Kidney (tissue), 14 donors: ENCODE results near the gene BBS2. TPM values are rescaled to one million over a fixed set of nuclear protein-coding genes. Genes with fewer than 3 reads are reported as not detected.

Experiments
- DNase-seq, 5 donors: peaks; one replicate each; pipeline ENCODE4 v3.0.0-alpha.2; 2013 to 2020
- FAIRE-seq: peaks from 2 replicates; lab custom pipeline; 2012; peaks lifted over from hg19 to GRCh38; lab: Jason Lieb, UNC
- H3K27ac ChIP-seq, 2 donors: one replicate each; pipeline ENCODE4 v1.7.0; 2013; ENCODE audit warnings: low read depth in 2 of 2, low read length in 2 of 2, inconsistent platforms in 1 of 2
- H3K27me3 ChIP-seq: one replicate; pipeline ENCODE4 v1.7.1; 2013; ENCODE audit warnings: low read length, inconsistent platforms; ENCODE audit not compliant: control insufficient read depth, insufficient read depth
- H3K36me3 ChIP-seq, 3 donors: one replicate each; pipeline versions ENCODE4 v1.7.0 to v1.7.1; 2013; ENCODE audit warnings: low read length in 3 of 3, control low read depth in 1 of 3, inconsistent platforms in 1 of 3; ENCODE audit not compliant: insufficient read depth in 3 of 3, control insufficient read depth in 2 of 3
- H3K4me1 ChIP-seq, 3 donors: one replicate each; pipeline versions ENCODE4 v1.7.0 to v1.7.1; 2013; ENCODE audit warnings: low read length in 3 of 3, inconsistent platforms in 1 of 3, low read depth in 1 of 3; ENCODE audit not compliant: control insufficient read depth in 2 of 3, insufficient read depth in 2 of 3
- H3K4me3 ChIP-seq, 3 donors: one replicate each; pipeline versions ENCODE4 v1.7.0 to v1.8.1; 2013; ENCODE audit warnings: low read length in 3 of 3, control low read depth in 1 of 3, inconsistent platforms in 1 of 3
- H3K9ac ChIP-seq, 3 donors: one replicate each; pipeline versions ENCODE4 v1.7.0 to v1.7.1; 2013; ENCODE audit warnings: low read length in 3 of 3, control low read depth in 1 of 3, inconsistent platforms in 1 of 3
- H3K9me3 ChIP-seq, 3 donors: one replicate each; pipeline versions ENCODE4 v1.7.0 to v1.7.1; 2013; ENCODE audit warnings: low read length in 3 of 3, control low read depth in 1 of 3, inconsistent platforms in 1 of 3; ENCODE audit not compliant: control insufficient read depth in 2 of 3, insufficient read depth in 1 of 3
- CTCF ChIP-seq: IDR thresholded peaks from 3 replicates; pipeline ENCODE4 v1.5.1; 2012; ENCODE audit warnings: mild to moderate bottlenecking, moderate library complexity, borderline replicate concordance; ENCODE audit not compliant: insufficient read depth; ENCODE audit errors: extremely low read depth
- intact Hi-C: fragments of 100-400 bp; cut with DNase I; formaldehyde crosslinking; loops from one replicate; pipeline ENCODE4 v1.11.1; 2022
- polyA plus RNA-seq: library from polyadenylated mRNA; stranded (reverse); fragments of 350-450 nt; fragmentation: Illumina TruSeq; extraction: RNeasy Lipid Tissue Mini Kit (QIAGEN cat#74804); gene quantifications from one replicate; pipeline ENCODE4 v1.2.3, GENCODE V29; 2014; ENCODE audit warnings: low read depth, low replicate concordance; ENCODE audit not compliant: insufficient read depth
- total RNA-seq: library from RNA; stranded (reverse); fragmentation: NEBNext Ultra II Directional; extraction: Animal tissue kit (Norgen Biotek cat#: 25700); gene quantifications from one replicate; pipeline ENCODE4 v1.2.1, GENCODE V29; 2021
- donor health status: control.
- donor health status: control.
- donor health status: control.
- donor health status: control.
- donor health status: control.
- donor health status: DM: yes; HTN: yes; CAD: no.
- donor health status: Normal renal cell carcinoma (clear cell type).

BBS2 gene
- total and polyA plus RNA-seq, 2 donors from 2014 or later: 46.5 to 64.2 TPM

- peaks cover 15 to 58% (median 49%) of the 10 kb centered on the region in 3 donors for H3K36me3 ChIP-seq
- DNase-seq (no peak), FAIRE-seq (no peak)
- H3K9ac ChIP-seq: no peak overlapping the region
- no peaks in the 10 kb centered on the region for H3K4me1 ChIP-seq
- H3K9me3 ChIP-seq: no peaks in the 10 kb centered on the region
- no peak for TF ChIP-seq CTCF
- intact Hi-C loops: no loop called here
- H3K27ac ChIP-seq: no peak overlapping the region
- H3K27me3 ChIP-seq: no peaks in the 10 kb centered on the region
- H3K4me3 ChIP-seq: no peak overlapping the region
These were observed 49.6 kb downstream of the BBS2 start for GRCh38 chr16:56470232-56470631.

GRCh38 chr16:56469748-56470147 is 50.1 kb downstream of the BBS2 start:
- no peak overlapping the region for H3K9ac ChIP-seq
- H3K4me3 ChIP-seq: no peak overlapping the region
- H3K4me1 ChIP-seq: no peaks in the 10 kb centered on the region
- intact Hi-C loops: no loop called here
- H3K27me3 ChIP-seq: no peaks in the 10 kb centered on the region
- FAIRE-seq (no peak), DNase-seq (no peak)
- no peak for TF ChIP-seq CTCF
- no peaks in the 10 kb centered on the region for H3K9me3 ChIP-seq
- no peak overlapping the region for H3K27ac ChIP-seq
- H3K36me3 ChIP-seq: peaks cover 16 to 56% (median 44%) of the 10 kb centered on the region in 3 donors

- no peak for DNase-seq
- TF ChIP-seq CTCF: no peak
- intact Hi-C loops: no loop called here
These were observed 51.0 kb downstream of the BBS2 start for GRCh38 chr16:56468800-56469199.

GRCh38 chr16:56466344-56466743 is 53.5 kb downstream of the BBS2 start:
- DNase-seq (no peak), FAIRE-seq (no peak)
- Histone ChIP-seq H3K4me3 (no peak overlapping the region), H3K27ac (no peak overlapping the region), H3K36me3 (peaks cover 16 to 48% (median 45%) of the 10 kb centered on the region in 3 donors), H3K27me3 (no peaks in the 10 kb centered on the region), H3K9me3 (no peaks in the 10 kb centered on the region), H3K4me1 (no peaks in the 10 kb centered on the region), H3K9ac (no peak overlapping the region)
- intact Hi-C loops: no loop called here
- TF ChIP-seq CTCF: no peak

More at GRCh38 chr16:56468800-56469199, 51.0 kb downstream of the BBS2 start:
- no peak for FAIRE-seq
- Histone ChIP-seq H3K36me3 (peaks cover 16 to 56% (median 49%) of the 10 kb centered on the region in 3 donors), H3K27ac (no peak overlapping the region), H3K4me3 (no peak overlapping the region), H3K9me3 (no peaks in the 10 kb centered on the region), H3K4me1 (no peaks in the 10 kb centered on the region), H3K9ac (no peak overlapping the region), H3K27me3 (no peaks in the 10 kb centered on the region)
